Hypothalamus (tissue), 51 donors: ENCODE results near the gene NOL9.
"Not testable (repeated sequence)": the region's sequence is repeated elsewhere in the genome, so short reads cannot be mapped to it uniquely, and the experiment has no call there.

Source experiments
- DNase-seq, 51 donors: peaks; one replicate each; lab custom pipeline; 2025; lab: John Stamatoyannopoulos, UW

NOL9 gene

DNA sequence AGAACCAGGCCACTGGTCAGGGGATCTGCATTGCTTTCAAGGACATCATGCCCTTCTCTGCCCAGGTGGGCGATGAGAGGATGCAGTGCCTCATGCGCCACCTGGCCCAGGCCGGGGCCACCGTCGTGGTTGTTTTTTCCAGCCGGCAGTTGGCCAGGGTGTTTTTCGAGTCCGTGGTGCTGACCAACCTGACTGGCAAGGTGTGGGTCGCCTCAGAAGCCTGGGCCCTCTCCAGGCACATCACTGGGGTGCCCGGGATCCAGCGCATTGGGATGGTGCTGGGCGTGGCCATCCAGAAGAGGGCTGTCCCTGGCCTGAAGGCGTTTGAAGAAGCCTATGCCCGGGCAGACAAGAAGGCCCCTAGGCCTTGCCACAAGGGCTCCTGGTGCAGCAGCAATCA is 20.5 kb upstream of the NOL9 start:
- no peak for DNase-seq

DNA sequence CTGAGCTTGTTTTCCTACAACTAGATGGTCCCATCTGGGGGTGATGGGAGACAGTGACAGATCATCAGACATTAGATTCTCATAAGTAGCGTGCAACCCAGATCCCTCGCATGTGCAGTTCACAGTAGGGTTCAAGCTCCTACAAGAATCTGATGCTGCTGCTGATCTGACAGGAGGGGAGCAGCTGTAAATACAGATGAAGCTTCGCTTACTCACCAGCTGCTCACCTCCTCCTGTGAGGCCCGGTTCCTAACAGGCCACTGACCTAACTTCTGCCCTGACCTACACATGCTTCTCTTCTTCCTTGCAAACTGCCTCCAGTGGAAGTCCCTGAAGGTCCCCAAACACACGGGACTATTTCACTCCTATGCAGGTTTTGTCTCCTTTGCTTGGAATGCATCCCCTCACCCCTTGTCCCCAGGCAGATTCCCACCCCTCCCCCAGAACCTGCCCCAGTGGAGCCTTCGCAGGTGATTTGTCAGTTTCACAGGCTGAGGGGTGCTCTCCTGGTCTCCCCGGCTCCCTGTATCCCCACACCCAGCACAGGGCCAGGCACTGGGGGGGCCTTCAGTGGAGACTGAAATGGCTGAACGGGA is 19.8 kb upstream of the NOL9 start:
- DNase-seq: no peak

DNA sequence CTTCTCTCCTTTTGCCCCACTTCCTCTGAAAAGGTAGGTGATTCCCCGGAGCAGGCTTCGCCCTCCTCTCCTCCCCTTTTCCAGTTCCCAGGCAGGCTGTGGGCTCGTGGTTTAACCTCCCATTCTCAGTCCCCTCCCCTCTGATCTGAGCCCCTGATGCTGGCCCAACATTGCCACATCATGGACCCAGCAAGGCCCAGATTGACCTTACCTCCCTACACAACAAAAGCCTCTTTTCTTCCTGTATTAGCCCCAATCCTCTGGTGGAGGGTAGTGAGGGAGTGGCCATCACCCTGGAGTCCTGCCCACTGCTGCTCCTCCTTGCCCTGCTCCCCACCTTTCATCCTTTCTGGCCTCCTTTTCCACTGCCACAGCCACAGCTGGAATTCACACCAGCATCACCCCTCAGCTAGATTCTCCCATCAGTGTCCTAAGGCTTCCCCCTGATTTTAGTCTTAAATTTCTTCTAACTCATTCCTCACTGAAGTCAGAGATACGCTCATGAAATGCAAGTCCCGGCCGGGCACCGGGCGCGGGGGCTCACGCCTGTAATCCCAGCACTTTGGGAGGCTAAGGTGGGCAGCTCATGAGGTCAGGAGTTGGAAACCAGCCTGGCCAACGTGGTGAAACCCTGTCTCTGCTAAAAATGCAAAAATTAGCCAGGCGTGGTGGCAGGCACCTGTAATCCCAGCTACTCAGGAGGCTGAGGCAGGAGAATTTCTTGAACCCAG is 18.5 kb upstream of the NOL9 start:
- no peak for DNase-seq

DNA sequence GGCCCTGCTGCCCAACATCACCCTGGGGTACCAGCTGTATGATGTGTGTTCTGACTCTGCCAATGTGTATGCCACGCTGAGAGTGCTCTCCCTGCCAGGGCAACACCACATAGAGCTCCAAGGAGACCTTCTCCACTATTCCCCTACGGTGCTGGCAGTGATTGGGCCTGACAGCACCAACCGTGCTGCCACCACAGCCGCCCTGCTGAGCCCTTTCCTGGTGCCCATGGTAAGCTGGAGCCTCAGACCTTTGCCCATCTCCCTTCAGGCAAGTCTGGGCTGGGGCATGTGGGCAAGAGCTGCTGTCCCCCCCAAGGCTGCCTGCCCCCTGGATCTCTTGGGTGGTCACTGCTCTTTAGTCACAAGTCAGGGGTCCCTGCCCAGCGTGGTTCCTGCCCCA is 16.7 kb upstream of the NOL9 start:
- DNase-seq: no peak

DNA sequence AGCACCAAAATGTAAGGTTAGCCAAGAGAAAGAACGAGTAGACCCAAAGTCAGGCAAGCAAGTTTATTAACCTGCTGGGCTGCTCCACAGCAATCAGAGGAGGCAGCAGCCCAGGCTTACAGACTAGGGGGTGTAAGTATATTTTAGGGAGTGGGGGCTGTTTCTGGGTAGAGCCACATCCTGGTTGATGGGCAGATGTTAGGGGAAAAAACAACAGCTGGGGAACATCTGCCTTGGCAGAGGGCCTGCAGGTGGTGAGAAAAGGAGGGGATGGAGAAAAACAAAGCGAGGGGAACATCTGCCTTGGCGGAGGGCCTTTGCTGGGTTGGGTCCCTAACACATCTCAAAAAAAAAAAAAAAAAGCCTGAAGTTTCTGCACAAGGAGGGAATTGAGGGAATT is 15.8 kb upstream of the NOL9 start:
- DNase-seq: no peak

DNA sequence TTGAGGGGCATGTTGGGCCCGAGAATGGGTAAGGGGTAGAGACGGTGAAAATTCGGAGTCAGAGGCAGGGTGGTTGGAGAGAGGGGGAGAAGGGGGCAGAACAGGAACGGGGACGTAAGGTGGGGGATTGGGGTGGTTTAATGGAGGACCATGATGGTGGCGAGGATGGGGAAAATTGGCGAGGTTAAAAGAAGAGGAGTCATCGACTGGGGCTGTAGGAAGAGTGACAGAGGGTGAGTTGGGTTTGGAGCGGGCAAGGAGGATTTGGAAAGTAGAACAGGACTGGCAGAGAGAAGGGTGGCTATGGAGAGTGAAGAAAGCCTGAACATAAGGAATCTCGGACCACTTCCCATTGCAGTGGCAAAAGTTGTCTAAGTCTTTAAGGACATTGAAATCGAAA is 14.7 kb upstream of the NOL9 start:
- DNase-seq: no peak

DNA sequence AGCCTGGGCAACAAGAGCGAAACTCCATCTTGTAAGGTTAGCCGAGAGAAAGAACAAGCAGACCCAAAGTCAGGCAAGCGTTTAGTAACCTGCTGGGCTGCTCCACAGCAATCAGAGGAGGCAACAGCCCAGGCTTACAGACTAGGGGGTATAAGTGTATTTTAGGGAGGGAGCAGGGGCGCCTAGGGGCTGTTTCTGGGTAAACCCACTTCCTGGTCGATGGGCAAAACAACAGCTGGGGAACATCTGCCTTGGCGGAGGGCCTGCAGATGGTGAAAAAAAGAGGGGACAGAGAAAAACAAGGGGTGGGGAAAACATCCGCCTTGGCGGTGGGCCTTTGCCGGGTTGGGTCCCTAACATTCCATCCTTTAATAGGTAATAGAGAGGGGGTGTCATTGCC is 6.0 kb upstream of the NOL9 start:
- DNase-seq: no peak

DNA sequence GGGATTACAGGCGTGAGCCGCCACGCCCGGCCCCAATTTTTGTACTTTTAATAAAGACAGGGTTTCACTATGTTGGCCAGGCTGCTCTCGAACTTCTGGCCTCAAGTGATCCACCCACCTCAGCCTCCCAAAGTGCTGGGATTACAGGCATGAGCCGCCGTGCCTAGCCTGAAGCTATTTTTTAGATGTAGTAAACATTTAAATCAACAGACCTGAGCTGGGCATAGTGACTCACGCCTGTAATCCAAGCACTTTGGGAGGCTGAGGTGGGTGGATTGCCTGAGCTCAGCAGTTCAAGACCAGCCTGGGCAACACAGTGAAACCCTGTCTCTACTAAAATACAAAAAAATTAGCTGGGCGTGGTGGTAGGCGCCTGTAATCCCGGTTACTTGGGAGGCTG is 4.8 kb upstream of the NOL9 start:
- not testable (repeated sequence) for DNase-seq

DNA sequence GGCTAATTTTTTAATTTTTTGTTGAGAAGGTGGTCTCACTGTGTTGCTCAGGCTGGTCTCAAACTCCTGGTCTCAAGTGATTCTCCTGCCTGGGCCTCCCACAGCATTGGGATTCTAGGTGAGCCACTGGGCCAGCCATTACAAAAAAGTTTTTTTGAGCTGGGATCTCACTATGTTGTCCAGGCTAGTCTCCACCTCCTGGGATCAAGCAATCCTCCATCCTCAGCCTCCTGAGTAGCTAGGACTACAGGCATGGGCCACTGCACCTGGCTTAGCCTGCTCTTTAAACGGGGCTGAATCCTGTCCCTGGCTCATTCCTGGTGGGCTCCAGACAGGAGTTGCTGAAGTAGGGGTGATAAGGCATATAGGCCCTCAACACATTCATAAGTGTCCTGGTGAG is 3.3 kb upstream of the NOL9 start:
- DNase-seq: no peak

DNA sequence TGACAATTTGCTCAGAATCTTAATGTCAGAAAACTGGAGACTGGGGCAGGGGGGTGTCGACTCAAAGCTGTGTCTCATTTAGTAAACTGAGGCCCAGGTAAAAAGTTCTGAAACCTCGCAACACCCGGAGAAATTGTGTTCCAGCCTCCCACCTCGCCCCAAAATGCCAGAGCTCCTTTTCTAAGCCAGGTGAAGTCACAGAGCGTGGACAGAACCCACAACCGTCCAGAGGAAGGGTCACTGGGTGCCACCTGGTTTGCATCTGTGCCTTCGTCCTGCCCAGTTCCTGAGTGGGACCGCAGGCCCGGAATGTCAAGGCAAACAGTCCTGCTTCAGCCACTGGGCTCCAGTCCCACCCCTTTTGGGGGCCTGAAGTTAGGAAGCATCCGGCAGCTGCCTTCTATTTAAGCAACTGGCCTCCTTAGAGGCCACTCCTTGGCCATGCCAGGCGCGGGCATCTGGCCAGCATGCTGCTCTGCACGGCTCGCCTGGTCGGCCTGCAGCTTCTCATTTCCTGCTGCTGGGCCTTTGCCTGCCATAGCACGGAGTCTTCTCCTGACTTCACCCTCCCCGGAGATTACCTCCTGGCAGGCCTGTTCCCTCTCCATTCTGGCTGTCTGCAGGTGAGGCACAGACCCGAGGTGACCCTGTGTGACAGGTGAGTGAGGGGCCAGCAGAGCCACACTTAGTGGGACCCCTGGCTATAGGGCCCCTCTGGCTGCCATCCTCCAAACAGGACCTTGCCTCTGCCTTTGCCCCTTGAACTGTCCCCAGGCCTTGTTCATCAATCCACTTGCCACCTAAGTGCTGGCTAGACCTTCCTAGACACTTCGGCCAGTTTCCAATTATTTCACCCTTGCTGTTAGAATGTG is 830 bp upstream of the NOL9 start, which contains the start of gene TAS1R1:
Gene TAS1R1 (plus strand): TSS at position 401 of the 872 bp plus-strand sequence. CDS start 67 bp downstream, at position 468.
- peak in 33 of 51 donors; percentile 1 to 51 (median 23) for DNase-seq

DNA sequence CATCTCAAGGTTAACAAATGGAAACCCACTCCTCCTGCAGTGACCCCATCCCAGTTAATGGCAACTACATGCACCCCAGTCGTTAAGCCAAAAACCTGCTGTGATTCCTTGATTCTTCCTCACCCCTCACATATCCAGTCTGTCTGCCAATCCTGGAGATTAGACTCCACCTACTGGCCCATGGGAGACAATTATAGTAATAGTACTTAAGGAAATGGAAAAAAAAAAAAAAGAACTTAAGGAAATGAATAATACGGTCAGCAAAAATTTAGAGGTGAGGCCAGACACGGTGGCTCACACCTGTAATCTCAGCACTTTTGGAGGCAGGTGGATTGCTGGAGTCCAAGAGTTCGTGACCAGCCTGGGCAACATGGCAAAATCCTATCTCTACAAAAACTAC is 7.0 kb downstream of the NOL9 start:
- no peak for DNase-seq

DNA sequence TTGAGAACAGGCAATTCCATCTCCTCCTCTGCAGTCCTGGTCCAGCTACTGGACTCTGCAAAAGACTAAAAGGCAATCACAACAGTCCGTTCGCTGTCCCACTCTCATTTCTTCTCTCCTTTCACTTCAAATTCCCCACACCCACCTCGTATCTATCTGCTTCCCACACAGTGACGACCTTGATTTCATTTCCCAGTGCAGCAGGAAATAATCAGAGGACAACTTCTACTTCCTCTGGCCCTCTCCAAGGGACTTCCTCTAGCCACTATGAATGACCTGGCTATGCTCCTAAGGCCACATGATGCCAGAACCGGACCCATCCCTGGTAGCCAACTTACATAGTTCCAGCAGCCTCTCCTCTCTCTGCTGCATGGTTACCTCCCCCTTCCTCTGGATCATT is 8.0 kb downstream of the NOL9 start:
- DNase-seq: no peak

DNA sequence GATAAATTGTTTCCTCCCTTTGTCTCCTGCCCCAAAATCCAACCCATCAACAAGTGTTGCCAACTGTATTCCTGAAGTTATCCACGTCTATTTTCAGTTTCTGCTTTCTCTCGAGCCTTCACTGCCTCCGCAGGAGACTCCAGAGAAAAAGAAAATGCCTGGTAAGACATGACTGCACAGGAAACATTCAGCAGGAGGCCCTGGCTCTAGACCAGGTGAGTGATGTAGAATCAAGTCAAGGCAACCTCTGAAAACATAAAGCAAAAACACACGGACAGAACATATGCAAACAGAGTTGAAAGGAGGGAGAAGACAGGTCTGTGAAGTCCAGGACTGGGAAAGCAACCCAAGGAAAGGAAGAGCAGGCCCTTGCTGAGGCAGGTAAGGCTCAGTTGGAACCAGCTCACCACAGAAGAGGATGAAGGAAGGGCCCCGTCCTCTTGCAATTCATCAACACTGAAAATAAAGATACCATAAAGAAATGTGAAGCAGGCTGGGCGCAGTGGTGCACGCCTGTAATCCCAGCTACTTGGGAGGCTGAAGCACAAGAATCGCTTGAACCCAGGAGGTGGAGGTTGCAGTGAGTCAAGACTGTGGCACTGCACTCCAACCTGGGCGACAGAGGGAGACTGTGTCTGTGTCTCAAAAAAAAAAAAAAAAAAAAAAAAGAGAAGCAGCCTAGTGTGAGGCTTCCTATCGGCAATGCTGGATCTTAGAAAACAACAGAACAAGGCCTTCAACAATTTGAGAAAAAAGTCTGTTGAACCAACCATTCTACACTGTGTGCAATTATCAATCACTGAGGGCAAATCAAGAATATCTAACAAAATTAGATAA is 8.8 kb downstream of the NOL9 start:
- no peak for DNase-seq

DNA sequence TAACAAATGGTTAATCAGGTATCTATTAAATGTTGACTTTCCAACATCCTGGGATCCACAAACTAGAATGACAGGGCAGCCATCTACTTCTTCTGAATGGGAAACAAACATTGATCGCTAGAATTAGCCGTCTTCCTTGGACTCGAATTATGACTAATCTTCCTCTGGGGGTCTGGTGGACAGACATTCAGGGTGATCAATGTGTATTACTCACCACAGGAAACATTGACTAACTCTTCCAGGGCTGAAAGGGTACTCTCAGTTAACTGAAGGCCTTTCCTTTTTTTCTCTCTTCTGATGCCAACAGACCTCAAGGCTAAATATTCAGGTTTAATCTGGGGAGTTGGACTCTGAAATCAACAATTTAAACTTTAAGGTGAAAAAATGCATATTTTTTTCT is 9.5 kb downstream of the NOL9 start:
- no peak for DNase-seq

DNA sequence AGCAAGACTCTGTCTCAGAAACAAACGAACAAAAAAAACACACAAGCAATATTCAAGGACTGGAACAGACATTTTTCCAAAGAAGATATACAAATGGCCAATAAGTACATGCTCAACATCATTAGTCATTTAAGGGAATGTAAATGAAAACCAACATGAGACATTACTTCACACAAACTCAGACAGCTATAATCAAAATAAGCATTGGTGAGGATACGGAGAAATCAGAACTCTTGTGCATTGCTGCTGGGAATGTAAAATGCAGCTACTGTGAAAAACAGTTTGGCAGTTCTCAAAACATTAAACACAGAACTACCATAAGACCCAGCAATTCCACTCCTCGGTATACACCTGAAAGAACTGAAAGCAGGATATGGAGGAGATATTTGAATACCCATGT is 15.4 kb downstream of the NOL9 start:
- no peak for DNase-seq

DNA sequence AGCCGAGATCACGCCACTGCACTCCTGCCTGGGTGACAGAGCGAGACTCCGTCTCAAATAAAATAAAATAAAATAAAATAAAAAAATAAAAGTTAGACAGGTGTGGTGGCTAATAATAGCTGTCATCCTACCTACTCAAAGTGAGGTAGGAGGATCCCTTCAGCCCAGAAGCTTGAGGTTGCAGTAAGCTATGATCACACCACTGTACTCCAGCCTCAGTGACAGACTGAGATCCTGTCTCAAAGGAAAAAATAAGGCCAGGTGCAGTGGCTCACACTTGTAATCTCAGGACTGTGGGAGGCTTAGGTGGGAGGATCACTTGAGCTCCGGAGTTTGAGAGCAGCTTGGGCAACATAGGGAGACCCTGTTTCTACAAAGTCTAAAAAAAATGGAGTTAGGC is 18.0 kb downstream of the NOL9 start:
- DNase-seq: no peak

DNA sequence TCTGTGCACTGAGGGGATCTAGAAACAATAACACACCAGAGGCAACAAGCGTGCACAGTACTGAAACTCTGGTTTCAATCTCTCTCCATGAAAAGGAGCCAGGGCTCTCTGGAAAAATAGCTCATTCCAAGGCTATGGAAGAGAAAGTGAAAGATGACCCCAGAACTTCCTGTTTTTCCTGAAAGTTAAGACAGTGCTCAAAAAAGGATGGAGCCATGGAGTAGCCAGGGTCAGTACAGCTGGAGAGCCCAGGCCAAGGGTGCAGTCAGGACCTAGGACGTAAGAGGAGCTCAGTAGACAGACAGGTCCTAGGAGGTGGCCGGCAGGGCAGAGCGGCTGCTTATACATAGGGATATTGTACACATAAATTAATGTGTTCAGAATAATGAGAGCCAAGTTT is 19.1 kb downstream of the NOL9 start:
- no peak for DNase-seq

DNA sequence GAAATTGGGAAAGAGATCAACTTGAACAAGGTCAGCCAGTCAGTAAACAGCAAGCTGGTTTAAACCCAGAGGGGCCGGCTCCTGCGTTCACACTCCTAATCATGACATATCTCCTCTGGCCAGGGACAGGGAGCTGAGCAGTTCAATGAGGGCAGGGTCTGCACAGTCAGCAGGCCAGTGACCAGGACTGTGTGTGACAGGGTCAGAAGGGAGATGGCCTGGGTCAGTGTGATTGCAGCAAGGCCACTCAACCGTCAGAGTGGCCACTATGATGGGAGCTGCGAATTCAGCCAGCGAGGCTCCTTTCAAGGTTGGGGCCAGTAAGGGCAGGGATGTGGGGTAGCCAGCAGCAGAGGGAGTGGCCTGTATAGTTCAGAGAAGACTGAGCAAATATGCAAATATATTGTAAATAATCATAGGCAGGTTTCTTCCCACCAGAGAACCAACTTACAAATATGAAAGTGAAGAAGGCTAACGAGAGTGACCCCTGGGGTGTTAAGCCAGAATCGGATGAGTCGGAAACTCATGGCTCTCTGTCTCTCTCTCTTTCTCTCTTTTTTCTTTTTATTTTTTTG is 20.0 kb downstream of the NOL9 start:
- DNase-seq: no peak

DNA sequence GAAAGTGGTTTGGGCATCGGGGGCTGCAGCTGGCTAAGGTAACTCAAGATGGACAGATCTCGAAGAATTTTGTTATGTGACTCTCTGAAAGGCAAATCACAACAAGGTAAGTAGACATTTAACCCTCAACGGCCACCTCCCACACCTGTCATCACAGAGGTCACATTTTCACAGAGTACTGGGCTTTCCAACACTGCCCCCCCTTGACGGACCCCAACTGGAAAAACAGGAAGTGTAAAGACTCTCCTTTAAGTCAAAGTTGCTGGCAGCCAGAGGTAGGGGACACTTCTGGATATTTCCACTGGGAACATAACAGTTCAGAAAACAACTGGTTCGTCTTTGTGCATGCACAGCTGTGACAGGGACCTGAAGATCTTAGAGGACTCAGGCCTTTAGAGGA is 22.3 kb downstream of the NOL9 start:
- no peak for DNase-seq

DNA sequence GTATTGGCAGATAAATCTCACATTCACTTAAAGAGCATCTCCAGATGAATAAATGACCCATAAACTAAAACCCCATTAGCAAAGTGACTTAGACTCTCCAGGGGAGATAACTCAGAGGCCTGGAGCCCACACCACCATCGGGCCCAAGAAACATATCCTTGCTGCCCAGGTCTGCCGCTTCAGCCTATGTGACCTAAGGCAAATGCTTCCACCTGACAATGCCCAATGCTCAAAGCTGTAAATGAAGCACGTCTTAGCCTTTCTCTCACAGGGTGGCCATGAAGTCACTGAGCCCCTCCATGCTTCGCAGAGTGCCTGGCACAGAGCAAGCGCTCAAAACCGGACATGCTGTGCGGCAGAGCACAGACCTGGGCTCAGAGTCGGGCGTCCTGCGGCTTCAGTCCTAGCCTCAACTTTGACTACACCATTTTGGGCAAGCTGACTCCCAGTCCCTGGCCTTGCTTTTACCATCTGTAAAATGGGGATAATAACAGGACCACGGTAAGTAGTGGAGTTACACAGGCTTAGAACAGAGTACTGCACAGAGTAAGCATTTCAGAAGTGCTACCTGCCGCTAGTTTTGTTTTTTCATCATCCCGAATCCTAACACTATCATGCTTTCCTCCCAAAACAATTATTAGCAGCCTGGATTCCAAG is 23.7 kb downstream of the NOL9 start:
- no peak for DNase-seq
